HG03575 (cell line): ENCODE results near the gene SLC25A22.

Experiments
- ATAC-seq: cut with Tn5 transposase; IDR thresholded peaks from one replicate; pipeline ENCODE4 v1.9.1; 2021; ENCODE audit not compliant: unreplicated experiment, insufficient number of reproducible peaks, low FRiP score; ENCODE audit errors: extremely low read depth

Gene SLC25A22

GRCh38 chr11:794013-794765 lies 3.9 kb downstream of the SLC25A22 start:
- no peak for ATAC-seq

GRCh38 chr11:793556-793955 lies 4.5 kb downstream of the SLC25A22 start:
- no peak for ATAC-seq

- ATAC-seq: no peak
These were observed 5.2 kb downstream of the SLC25A22 start for GRCh38 chr11:792873-793272.

- ATAC-seq: no peak
These were observed 5.6 kb downstream of the SLC25A22 start for GRCh38 chr11:792535-792821.

- ATAC-seq: no peak
These were observed 6.2 kb downstream of the SLC25A22 start for GRCh38 chr11:791658-792534.

- no peak for ATAC-seq
These were observed 7.1 kb downstream of the SLC25A22 start for GRCh38 chr11:790721-791564.

GRCh38 chr11:789943-790342 lies 8.1 kb downstream of the SLC25A22 start, which contains the start of gene CEND1:
Gene CEND1, minus strand, starts transcription at chr11:790090. Its CDS starts 1,514 bp downstream, at chr11:788576.
- no peak for ATAC-seq

GRCh38 chr11:788953-789940 lies 8.8 kb downstream of the SLC25A22 start:
- no peak for ATAC-seq

- ATAC-seq: no peak
These were observed 10.0 kb downstream of the SLC25A22 start for GRCh38 chr11:788009-788640.

- ATAC-seq: no peak
These were observed 10.9 kb downstream of the SLC25A22 start for GRCh38 chr11:787084-787675.

GRCh38 chr11:786235-787083 lies 11.6 kb downstream of the SLC25A22 start:
- no peak for ATAC-seq

GRCh38 chr11:783581-784015 lies 14.5 kb downstream of the SLC25A22 start:
- no peak for ATAC-seq

GRCh38 chr11:782264-783174 lies 15.6 kb downstream of the SLC25A22 start:
- no peak for ATAC-seq

- no peak for ATAC-seq
These were observed 18.0 kb downstream of the SLC25A22 start for GRCh38 chr11:779955-780532.
